HG03457 (cell line): Measurements from ENCODE around the gene GALK2.
"Not testable (repeated sequence)": the region's sequence is repeated elsewhere in the genome, so short reads cannot be mapped to it uniquely, and the experiment has no call there.

Experiments used
- ATAC-seq: cut with Tn5 transposase; IDR thresholded peaks from one replicate; pipeline ENCODE4 v1.9.1; 2021; ENCODE audit warnings: moderate number of reproducible peaks; ENCODE audit not compliant: unreplicated experiment

GALK2 gene

GRCh38 chr15:49328941-49329340 is 158.9 kb downstream of the GALK2 start:
- ATAC-seq, result no peak

- ATAC-seq, result no peak
These were observed 160.1 kb downstream of the GALK2 start for GRCh38 chr15:49330166-49330565.

- ATAC-seq, result no peak
These were observed 161.4 kb downstream of the GALK2 start for GRCh38 chr15:49331442-49331841.

- no peak for ATAC-seq
These were observed 161.9 kb downstream of the GALK2 start for GRCh38 chr15:49331951-49332350.

- no peak for ATAC-seq
These were observed 169.6 kb downstream of the GALK2 start for GRCh38 chr15:49339656-49340055.

- ATAC-seq, result no peak
These were observed 173.5 kb downstream of the GALK2 start for GRCh38 chr15:49343546-49343945.

- not testable (repeated sequence) for ATAC-seq
These were observed 184.4 kb downstream of the GALK2 start for GRCh38 chr15:49354439-49354838.

- ATAC-seq, result no peak
These were observed 191.3 kb downstream of the GALK2 start for GRCh38 chr15:49361370-49361769.

GRCh38 chr15:49366496-49366895 is 196.4 kb downstream of the GALK2 start:
- ATAC-seq, result no peak

GRCh38 chr15:49370782-49371181 is 200.7 kb downstream of the GALK2 start:
- ATAC-seq, result no peak

GRCh38 chr15:49372366-49372765 is 202.3 kb downstream of the GALK2 start:
- no peak for ATAC-seq

GRCh38 chr15:49379996-49380395 is 209.9 kb downstream of the GALK2 start:
- no peak for ATAC-seq

GRCh38 chr15:49380912-49381311 is 210.9 kb downstream of the GALK2 start:
- no peak for ATAC-seq
